ENCODE results near the gene AANAT. TPM values are rescaled to one million over a fixed set of nuclear protein-coding genes. Genes with fewer than 3 reads are reported as not detected.

AANAT gene
- total RNA-seq (not detected), polyA plus RNA-seq (not detected), total RNA-seq (0 to 0.14 (median 0.08) reads per million in 6 experiments)

- peak within 1 kb of the TSS in 3 of 10 donors; percentile 1 to 53 (median 48) for H3K27ac Mint-ChIP-seq
- POLR2A ChIA-PET, result interaction anchor here (0.9 to 4.2 kb wide), 10 partner anchors 8 to 81 kb away, joined by 3 to 22 read pairs (median 4); partner anchors contain the start of gene UBE2O
- ATAC-seq, result no peak
These were observed at the start of gene AANAT for GRCh38 chr17:76467366-76467765. TSS of gene AANAT (plus strand) at chr17:76467603. CDS start at chr17:76468747, 1,144 bp downstream.

GRCh38 chr17:76419576-76420260 is 47.7 kb upstream of the AANAT start:
- POLR2A ChIA-PET, result no interaction called here
- H3K27ac Mint-ChIP-seq, result peak overlapping the region in 4 of 10 donors; percentile 48 to 67 (median 61)
- H3K36me3 Mint-ChIP-seq, result peaks cover 0 to 12% (median 0%) of the 10 kb centered on the region in 3 donors
- H3K4me1 Mint-ChIP-seq, result peaks cover 20 to 51% (median 30%) of the 10 kb centered on the region in 4 donors
- no peaks in the 10 kb centered on the region for H3K27me3 Mint-ChIP-seq
- DNase-seq (no peak), ATAC-seq (no peak)
- H3K9me3 Mint-ChIP-seq, result no peaks in the 10 kb centered on the region
- H3K4me3 Mint-ChIP-seq, result no peak overlapping the region

More at GRCh38 chr17:76467366-76467765, at the start of gene AANAT:
- Mint-ChIP-seq H3K9me3 (no peaks in the 10 kb centered on the region), H3K27me3 (peaks cover 0 to 1% (median 0%) of the 10 kb centered on the region in 5 donors), H3K4me1 (peaks cover 4 to 9% (median 6%) of the 10 kb centered on the region in 4 donors), H3K36me3 (peaks cover 0 to 10% (median 5%) of the 10 kb centered on the region in 3 donors), H3K4me3 (no peak within 1 kb of the TSS)
- no peak for DNase-seq

GRCh38 chr17:76420356-76421043 is 46.9 kb upstream of the AANAT start:
- H3K36me3 Mint-ChIP-seq, result peaks cover 0 to 12% (median 0%) of the 10 kb centered on the region in 3 donors
- POLR2A ChIA-PET, result no interaction called here
- H3K27me3 Mint-ChIP-seq, result no peaks in the 10 kb centered on the region
- no peaks in the 10 kb centered on the region for H3K9me3 Mint-ChIP-seq
- peaks cover 20 to 55% (median 32%) of the 10 kb centered on the region in 4 donors for H3K4me1 Mint-ChIP-seq
- ATAC-seq, result no peak
- peak overlapping the region in 6 of 10 donors; percentile 43 to 83 (median 57) for H3K27ac Mint-ChIP-seq
- no peak for DNase-seq
- H3K4me3 Mint-ChIP-seq, result no peak overlapping the region

DNA sequence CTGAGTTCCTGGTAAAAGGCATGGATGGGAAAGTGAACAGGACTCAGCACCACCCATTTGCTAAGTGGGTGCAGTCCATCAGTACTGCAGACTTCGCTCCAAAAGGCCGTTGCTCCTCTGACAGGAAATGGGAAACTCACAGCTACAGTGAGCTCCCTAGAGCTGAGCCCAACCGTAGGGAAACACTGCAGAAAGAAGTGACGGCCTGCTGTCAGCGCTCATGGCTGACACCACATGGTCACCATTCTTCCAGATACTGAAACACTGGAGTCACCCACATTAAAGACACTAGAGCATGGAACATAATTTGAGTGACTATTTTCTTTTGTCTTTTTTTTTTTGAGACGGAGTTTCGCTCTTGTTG is 46.4 kb upstream of the AANAT start:
- H3K9me3 Mint-ChIP-seq, result no peaks in the 10 kb centered on the region
- peak overlapping the region in 1 of 10 donors; percentile 54 for H3K4me3 Mint-ChIP-seq
- ATAC-seq (no peak), DNase-seq (no peak)
- H3K4me1 Mint-ChIP-seq, result peaks cover 20 to 58% (median 35%) of the 10 kb centered on the region in 4 donors
- H3K36me3 Mint-ChIP-seq, result peaks cover 0 to 12% (median 0%) of the 10 kb centered on the region in 3 donors
- peak overlapping the region in 4 of 10 donors; percentile 43 to 83 (median 57) for H3K27ac Mint-ChIP-seq
- POLR2A ChIA-PET, result no interaction called here
- H3K27me3 Mint-ChIP-seq, result no peaks in the 10 kb centered on the region

DNA sequence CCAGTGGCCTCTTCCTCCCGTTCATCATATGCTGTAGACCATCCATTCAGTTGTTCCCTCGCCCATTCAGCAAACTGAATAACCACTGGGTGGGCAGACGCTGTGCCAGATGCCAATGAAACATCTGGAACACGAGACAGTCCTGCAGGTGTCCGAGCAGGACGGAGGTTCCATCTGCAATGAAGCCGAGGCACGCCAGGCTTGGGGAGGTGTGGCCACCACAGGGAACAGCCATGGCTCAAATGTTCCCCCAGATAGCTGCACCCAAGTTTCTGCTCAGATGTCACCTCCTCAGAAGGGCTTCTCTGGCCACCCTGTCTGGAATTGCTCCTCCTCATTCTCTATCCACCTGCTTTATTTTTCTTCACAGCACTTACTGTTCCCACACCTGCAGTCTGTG is 45.0 kb upstream of the AANAT start:
- Mint-ChIP-seq H3K9me3 (no peaks in the 10 kb centered on the region), H3K36me3 (peaks cover 0 to 8% (median 0%) of the 10 kb centered on the region in 3 donors), H3K27me3 (no peaks in the 10 kb centered on the region), H3K27ac (peak overlapping the region in 5 of 10 donors; percentile 57 to 84 (median 74)), H3K4me1 (peaks cover 24 to 66% (median 37%) of the 10 kb centered on the region in 4 donors), H3K4me3 (no peak overlapping the region)
- DNase-seq (no peak), ATAC-seq (no peak)
- POLR2A ChIA-PET, result no interaction called here

GRCh38 chr17:76422860-76423259 is 44.5 kb upstream of the AANAT start:
- H3K36me3 Mint-ChIP-seq, result peaks cover 0 to 4% (median 0%) of the 10 kb centered on the region in 3 donors
- peak overlapping the region in 4 of 10 donors; percentile 57 to 84 (median 79) for H3K27ac Mint-ChIP-seq
- DNase-seq (no peak), ATAC-seq (no peak)
- H3K4me3 Mint-ChIP-seq, result peak overlapping the region in 1 of 10 donors; percentile 34
- no peaks in the 10 kb centered on the region for H3K27me3 Mint-ChIP-seq
- no peaks in the 10 kb centered on the region for H3K9me3 Mint-ChIP-seq
- H3K4me1 Mint-ChIP-seq, result peaks cover 20 to 66% (median 33%) of the 10 kb centered on the region in 4 donors
- POLR2A ChIA-PET, result interaction anchor here (0.6 kb wide), 1 partner anchor 284 kb away, joined by 6 read pairs; no protein-coding TSS in a partner anchor

GRCh38 chr17:76426853-76427252 is 40.5 kb upstream of the AANAT start:
- Mint-ChIP-seq H3K27ac (peak overlapping the region in 2 of 10 donors; percentile 8 to 71), H3K4me1 (peaks cover 17 to 57% (median 26%) of the 10 kb centered on the region in 4 donors), H3K36me3 (peaks cover 0 to 13% (median 4%) of the 10 kb centered on the region in 3 donors), H3K27me3 (no peaks in the 10 kb centered on the region), H3K4me3 (no peak overlapping the region), H3K9me3 (no peaks in the 10 kb centered on the region)
- DNase-seq (no peak), ATAC-seq (no peak)
- POLR2A ChIA-PET, result interaction anchor here (0.6 to 0.7 kb wide), 2 partner anchors 17 to 27 kb away, joined by 3 read pairs; no protein-coding TSS in a partner anchor

DNA sequence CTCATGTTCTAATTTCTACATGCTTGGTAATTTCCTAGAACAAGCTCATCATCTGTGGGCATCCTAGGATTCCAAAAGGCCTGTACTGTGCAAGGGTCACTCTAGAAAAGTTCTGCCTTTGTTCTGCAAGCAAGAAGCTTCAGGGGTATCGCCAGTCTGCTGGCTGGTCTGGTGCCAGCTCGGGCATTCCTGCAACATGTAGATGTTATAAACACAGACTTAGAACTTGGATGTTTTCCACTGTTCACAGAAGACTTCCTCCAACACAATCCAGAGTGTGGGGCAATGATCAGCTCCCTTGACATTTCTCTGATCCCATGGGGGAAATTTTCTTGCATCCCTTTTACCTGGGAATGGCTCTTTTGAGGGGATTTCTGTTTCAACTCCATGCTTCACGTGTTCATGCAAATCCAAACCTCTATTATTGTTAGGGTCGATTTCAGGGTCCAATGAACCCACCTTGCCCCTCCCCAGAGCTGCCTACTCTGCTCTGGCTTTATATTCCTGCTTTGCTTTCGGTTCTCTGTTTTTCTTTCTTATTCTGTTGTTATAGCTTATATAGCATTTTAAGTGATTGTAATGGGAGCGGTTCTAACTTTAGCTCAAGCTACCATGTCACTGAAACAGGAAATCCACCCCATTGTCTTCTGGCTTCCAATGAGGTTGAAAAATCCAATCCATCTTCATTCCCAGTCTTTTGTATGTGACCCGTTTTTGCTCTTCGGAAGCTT is 39.7 kb upstream of the AANAT start:
- no peak for ATAC-seq
- Mint-ChIP-seq H3K36me3 (peaks cover 0 to 13% (median 4%) of the 10 kb centered on the region in 3 donors), H3K9me3 (no peaks in the 10 kb centered on the region), H3K4me3 (peak overlapping the region in 1 of 10 donors; percentile 5), H3K4me1 (peaks cover 18 to 57% (median 28%) of the 10 kb centered on the region in 4 donors), H3K27ac (peak overlapping the region in 4 of 10 donors; percentile 8 to 71 (median 52)), H3K27me3 (no peaks in the 10 kb centered on the region)
- POLR2A ChIA-PET, result interaction anchor here (0.6 kb wide), 2 partner anchors 16 to 436 kb away, joined by 3 to 4 read pairs; no protein-coding TSS in a partner anchor
- DNase-seq, result no peak

DNA sequence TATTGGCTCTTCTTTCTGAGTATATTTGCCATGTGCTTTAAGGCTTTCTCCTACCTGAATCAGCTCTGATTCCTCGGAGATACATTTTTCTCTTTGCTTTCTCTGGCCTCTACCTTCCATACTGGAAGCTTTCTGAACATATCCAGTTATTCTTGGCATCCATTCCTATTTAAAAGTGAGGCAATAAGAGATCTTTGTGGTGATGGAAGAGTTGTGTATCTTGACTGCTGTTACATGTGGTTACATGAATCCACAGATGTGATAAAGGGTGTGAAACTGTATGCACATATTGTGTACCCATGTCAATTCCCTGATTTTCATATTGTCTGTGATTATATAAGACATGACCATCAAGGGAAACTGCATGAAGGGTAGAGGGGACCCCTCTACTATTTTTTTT is 38.9 kb upstream of the AANAT start:
- H3K9me3 Mint-ChIP-seq, result no peaks in the 10 kb centered on the region
- POLR2A ChIA-PET, result no interaction called here
- H3K4me1 Mint-ChIP-seq, result peaks cover 13 to 60% (median 24%) of the 10 kb centered on the region in 4 donors
- no peak for DNase-seq
- H3K4me3 Mint-ChIP-seq, result no peak overlapping the region
- no peak for ATAC-seq
- no peaks in the 10 kb centered on the region for H3K27me3 Mint-ChIP-seq
- peaks cover 0 to 9% (median 4%) of the 10 kb centered on the region in 3 donors for H3K36me3 Mint-ChIP-seq
- H3K27ac Mint-ChIP-seq, result peak overlapping the region in 4 of 10 donors; percentile 20 to 71 (median 51)

DNA sequence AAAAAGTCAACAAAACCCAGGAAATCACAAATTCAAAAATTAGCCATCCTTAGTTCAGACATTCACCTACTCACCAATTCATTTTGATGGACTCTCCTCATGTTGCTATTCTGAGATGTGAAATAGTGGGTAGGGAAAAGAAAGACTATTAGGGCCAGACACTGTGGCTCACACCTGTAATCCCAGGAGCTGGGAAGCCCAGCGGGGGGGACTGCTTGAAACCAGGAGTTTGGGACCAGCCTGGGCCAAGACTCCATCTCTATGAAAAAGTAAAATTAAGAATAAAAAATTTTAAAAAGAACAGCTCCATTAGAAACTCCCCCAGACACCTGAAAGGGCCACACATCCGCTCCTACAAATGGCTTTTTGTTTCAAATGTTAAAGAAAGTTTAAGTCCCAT is 35.9 kb upstream of the AANAT start:
- Mint-ChIP-seq H3K4me1 (peaks cover 19 to 68% (median 25%) of the 10 kb centered on the region in 4 donors), H3K4me3 (no peak overlapping the region), H3K27ac (no peak overlapping the region), H3K27me3 (no peaks in the 10 kb centered on the region), H3K9me3 (no peaks in the 10 kb centered on the region), H3K36me3 (peaks cover 0 to 16% (median 6%) of the 10 kb centered on the region in 3 donors)
- ATAC-seq, result no peak
- no peak for DNase-seq
- POLR2A ChIA-PET, result interaction anchor here (0.8 kb wide), 1 partner anchor 19 kb away, joined by 3 read pairs; no protein-coding TSS in a partner anchor

- Mint-ChIP-seq H3K27ac (no peak overlapping the region), H3K4me1 (peaks cover 19 to 66% (median 23%) of the 10 kb centered on the region in 4 donors), H3K4me3 (no peak overlapping the region), H3K9me3 (no peaks in the 10 kb centered on the region), H3K36me3 (peaks cover 0 to 16% (median 6%) of the 10 kb centered on the region in 3 donors), H3K27me3 (no peaks in the 10 kb centered on the region)
- DNase-seq (no peak), ATAC-seq (no peak)
- POLR2A ChIA-PET, result no interaction called here
These were observed 35.4 kb upstream of the AANAT start for GRCh38 chr17:76432004-76432403.

DNA sequence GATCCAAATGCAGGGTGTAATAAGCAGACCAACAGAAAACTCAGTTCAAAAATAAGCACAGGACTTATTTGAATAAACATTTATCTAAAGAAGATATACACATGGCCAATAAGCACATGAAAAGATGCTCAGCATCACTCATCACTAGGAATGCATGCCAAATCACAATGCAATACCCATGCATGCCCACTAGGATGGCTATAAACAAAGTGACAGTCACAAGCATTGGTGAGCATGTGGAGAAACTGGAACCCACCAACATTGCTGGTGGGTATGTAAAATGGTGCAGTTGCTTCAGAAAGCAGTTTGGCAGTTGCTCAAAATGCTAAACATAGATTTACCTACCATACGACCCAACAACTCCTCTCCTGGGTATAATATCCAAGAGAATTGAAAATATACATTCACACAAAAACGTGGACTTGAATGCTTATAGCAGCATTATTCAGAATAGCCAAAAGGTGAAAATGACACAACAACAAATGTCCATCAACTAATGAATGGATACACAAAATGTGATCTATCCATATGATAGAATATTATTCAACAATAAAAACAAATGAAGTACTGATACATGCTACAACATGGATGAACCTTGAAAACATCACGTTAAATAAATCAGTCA is 34.6 kb upstream of the AANAT start:
- Mint-ChIP-seq H3K4me3 (no peak overlapping the region), H3K27ac (peak overlapping the region in 3 of 10 donors; percentile 12 to 48 (median 21)), H3K27me3 (no peaks in the 10 kb centered on the region), H3K36me3 (peaks cover 0 to 19% (median 6%) of the 10 kb centered on the region in 3 donors), H3K4me1 (peaks cover 17 to 58% (median 23%) of the 10 kb centered on the region in 4 donors), H3K9me3 (no peaks in the 10 kb centered on the region)
- ATAC-seq (peak; percentile 47 to 60), DNase-seq (no peak)
- POLR2A ChIA-PET, result no interaction called here

All from naive thymus-derived CD8-positive, alpha-beta T cell (primary cell).